ENCODE measurements around the gene KRT36. TPM values are rescaled to one million over a fixed set of nuclear protein-coding genes. Genes with fewer than 3 reads are reported as not detected.

The KRT36 gene
- polyA plus RNA-seq (2012; ENCODE audit: insufficient read depth, insufficient read length, low read depth) = not detected

- Histone ChIP-seq H3K9me3 (no peaks in the 10 kb centered on the region), H3K27me3 (no peaks in the 10 kb centered on the region), H3K36me3 (no peaks in the 10 kb centered on the region), H3K4me3 (ENCODE audit: low read depth, low read length) (no peak within 1 kb of the TSS), H3K4me1 (peaks cover 7% of the 10 kb centered on the region)
- no peak for DNase-seq
- TF ChIP-seq CTCF (IDR thresholded peaks at IDR 0.05; ENCODE audit: low read depth, low read length) = no peak
These were observed at the start of gene KRT36 for GRCh38 chr17:41489531-41489930. KRT36 (minus strand) TSS chr17:41489910; CDS start chr17:41489864, 46 bp downstream.

GRCh38 chr17:41539071-41539492 is 49.4 kb upstream of the KRT36 start:
- H3K4me1 ChIP-seq = peaks cover 36% of the 10 kb centered on the region
- no peak for DNase-seq
- TF ChIP-seq CTCF (IDR thresholded peaks at IDR 0.05; ENCODE audit: low read depth, low read length) = no peak
- H3K36me3 ChIP-seq = no peaks in the 10 kb centered on the region
- H3K4me3 ChIP-seq (ENCODE audit: low read depth, low read length) = no peak overlapping the region
- no peaks in the 10 kb centered on the region for H3K9me3 ChIP-seq
- H3K27me3 ChIP-seq = no peaks in the 10 kb centered on the region

DNA sequence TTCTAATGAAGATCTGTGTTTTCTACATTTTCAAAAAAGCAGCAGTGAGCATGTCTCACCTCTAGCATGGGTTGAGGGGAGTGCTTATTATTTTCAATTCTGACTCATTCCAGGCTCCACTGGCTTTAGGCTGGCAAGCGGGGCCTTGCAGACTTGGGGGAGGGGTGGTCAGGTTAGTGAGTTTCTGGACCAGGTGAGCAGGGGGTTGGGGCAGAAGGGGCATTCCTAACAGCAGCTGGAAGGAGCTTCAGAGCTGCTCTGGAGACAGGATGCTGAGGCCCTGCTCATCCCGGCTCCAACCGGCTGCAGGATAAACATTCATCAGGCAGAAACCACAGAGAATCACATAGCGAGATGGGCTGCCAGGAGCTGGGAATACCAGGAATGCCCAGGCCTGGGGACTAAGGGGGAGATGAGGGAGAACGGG is 48.9 kb upstream of the KRT36 start:
- H3K4me1 ChIP-seq = peaks cover 36% of the 10 kb centered on the region
- H3K9me3 ChIP-seq = no peaks in the 10 kb centered on the region
- no peak for DNase-seq
- no peak for TF ChIP-seq CTCF (IDR thresholded peaks at IDR 0.05; ENCODE audit: low read depth, low read length)
- no peaks in the 10 kb centered on the region for H3K36me3 ChIP-seq
- H3K27me3 ChIP-seq = no peaks in the 10 kb centered on the region
- H3K4me3 ChIP-seq (ENCODE audit: low read depth, low read length) = no peak overlapping the region

GRCh38 chr17:41537990-41538389 is 48.3 kb upstream of the KRT36 start:
- no peaks in the 10 kb centered on the region for H3K27me3 ChIP-seq
- H3K9me3 ChIP-seq = no peaks in the 10 kb centered on the region
- no peak overlapping the region for H3K4me3 ChIP-seq (ENCODE audit: low read depth, low read length)
- no peak for DNase-seq
- no peak for TF ChIP-seq CTCF (IDR thresholded peaks at IDR 0.05; ENCODE audit: low read depth, low read length)
- peaks cover 36% of the 10 kb centered on the region for H3K4me1 ChIP-seq
- no peaks in the 10 kb centered on the region for H3K36me3 ChIP-seq

DNA sequence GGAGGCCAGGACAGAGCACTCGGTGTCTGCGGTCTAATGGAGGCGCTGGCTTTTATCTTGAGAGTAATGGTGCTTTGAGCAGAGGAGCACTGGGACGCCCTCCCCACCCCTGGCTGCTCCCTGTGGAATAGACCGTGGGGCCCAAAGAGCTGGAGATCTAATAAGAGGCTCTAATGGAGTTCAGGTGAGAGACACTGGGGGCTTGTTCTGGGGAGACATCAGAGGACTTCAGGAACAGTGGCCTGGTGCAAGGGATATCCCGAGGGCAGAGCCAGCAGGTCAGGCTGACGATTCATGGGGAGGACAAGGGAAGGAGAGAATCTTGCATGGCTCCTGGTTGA is 47.9 kb upstream of the KRT36 start:
- DNase-seq = no peak
- Histone ChIP-seq H3K9me3 (no peaks in the 10 kb centered on the region), H3K4me3 (ENCODE audit: low read depth, low read length) (no peak overlapping the region), H3K27me3 (no peaks in the 10 kb centered on the region), H3K4me1 (peaks cover 36% of the 10 kb centered on the region), H3K36me3 (no peaks in the 10 kb centered on the region)
- no peak for TF ChIP-seq CTCF (IDR thresholded peaks at IDR 0.05; ENCODE audit: low read depth, low read length)

DNA sequence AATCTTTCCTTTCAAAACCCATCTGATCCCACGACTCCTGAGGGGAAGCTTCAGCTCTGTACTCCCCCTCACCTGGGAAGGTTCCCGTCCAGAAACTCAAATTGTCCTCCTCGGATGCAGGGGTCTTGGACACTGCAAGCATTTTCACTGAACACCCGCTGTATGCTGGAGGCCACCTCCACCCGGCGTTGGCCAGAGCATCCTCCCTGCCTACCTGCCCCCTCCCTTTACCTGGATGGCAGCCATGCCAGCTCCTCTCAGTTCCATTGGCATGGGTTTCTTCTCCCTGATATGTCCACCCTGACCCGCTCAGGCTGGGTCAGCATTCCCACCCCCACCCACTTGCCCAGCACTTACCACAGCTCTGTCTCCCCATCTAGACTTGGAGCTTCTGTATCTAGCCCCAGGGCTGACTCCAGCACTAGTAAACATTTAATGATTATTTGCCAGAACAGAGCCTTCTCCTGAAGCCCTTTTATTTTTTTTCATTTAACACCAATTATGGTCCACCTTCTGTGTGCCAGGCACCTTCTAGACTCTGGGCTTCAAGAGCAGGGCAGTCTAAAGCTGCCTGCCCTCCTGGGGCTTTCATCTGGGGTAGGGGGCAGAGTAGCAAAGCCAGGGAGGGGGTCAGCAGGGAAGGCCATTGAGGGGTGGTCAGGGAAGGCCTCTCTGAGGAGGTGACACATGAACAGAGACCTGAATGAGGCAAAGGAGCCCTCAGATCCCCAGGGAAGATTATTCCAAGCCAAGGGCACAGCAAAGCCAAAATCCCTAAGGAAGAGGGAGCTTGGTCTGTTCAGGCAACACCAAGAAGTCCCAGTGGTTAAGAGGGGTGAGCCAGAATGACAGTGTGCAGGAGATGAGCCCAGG is 47.3 kb upstream of the KRT36 start:
- Histone ChIP-seq H3K4me1 (peaks cover 42% of the 10 kb centered on the region), H3K27me3 (no peaks in the 10 kb centered on the region), H3K9me3 (no peaks in the 10 kb centered on the region), H3K36me3 (no peaks in the 10 kb centered on the region), H3K4me3 (ENCODE audit: low read depth, low read length) (no peak overlapping the region)
- TF ChIP-seq CTCF (IDR thresholded peaks at IDR 0.05; ENCODE audit: low read depth, low read length) = no peak
- DNase-seq = no peak
